C4-2B (cell line): ENCODE data around the gene CD96.

ENCODE experiments used
- H3K27ac ChIP-seq: fragments of 450-650 bp; 2 replicates; pipeline ENCODE4 v1.5.1; 2017
- CTCF ChIP-seq: fragments of 450-650 bp; conservative IDR thresholded peaks from 2 replicates; pipeline ENCODE4 v1.5.1; 2017; ENCODE audit warnings: mild to moderate bottlenecking
- ZFX ChIP-seq: fragments of 450-650 bp; IDR thresholded peaks from 2 replicates; pipeline ENCODE4 v1.6.1; 2017

CD96 gene

GRCh38 chr3:111594781-111595180 is 52.8 kb downstream of the CD96 start:
- no peak overlapping the region for H3K27ac ChIP-seq
- TF ChIP-seq ZFX (no peak), CTCF (no peak)

- no peak within 1 kb of the TSS for H3K27ac ChIP-seq
- TF ChIP-seq ZFX (no peak), CTCF (no peak)
These were observed 53.2 kb downstream of the CD96 start, which contains the start of gene ZBED2 for GRCh38 chr3:111595232-111595631. Gene ZBED2 (minus strand): TSS chr3:111595346. CDS start chr3:111594201, 1,145 bp downstream.

- no peak overlapping the region for H3K27ac ChIP-seq
- TF ChIP-seq CTCF (no peak), ZFX (no peak)
These were observed 54.3 kb downstream of the CD96 start for GRCh38 chr3:111596328-111596727.

GRCh38 chr3:111598139-111598538 is 56.1 kb downstream of the CD96 start:
- no peak for TF ChIP-seq ZFX
- no peak for TF ChIP-seq CTCF
- no peak overlapping the region for H3K27ac ChIP-seq

GRCh38 chr3:111598552-111598951 is 56.6 kb downstream of the CD96 start:
- no peak overlapping the region; the same call in 1 of the 2 replicates for H3K27ac ChIP-seq
- TF ChIP-seq ZFX = no peak
- no peak for TF ChIP-seq CTCF

GRCh38 chr3:111601810-111602209 is 59.8 kb downstream of the CD96 start:
- no peak overlapping the region for H3K27ac ChIP-seq
- TF ChIP-seq ZFX (no peak), CTCF (no peak)

GRCh38 chr3:111603679-111604078 is 61.7 kb downstream of the CD96 start:
- TF ChIP-seq CTCF = no peak
- H3K27ac ChIP-seq = no peak overlapping the region
